Body of pancreas (tissue), 4 donors: ENCODE measurements around the gene CDC14B. TPM values are rescaled to one million over a fixed set of nuclear protein-coding genes. Genes with fewer than 3 reads are reported as not detected.

Source experiments
- ATAC-seq: fragments of 150-250 bp; one replicate; pipeline ENCODE4 v1.9.1; 2016
- DNase-seq, 4 donors: peaks; one replicate each; pipeline ENCODE4 v3.0.0-alpha.2; 2019
- H3K27ac ChIP-seq, 4 donors: fragments of 200-600 bp; sonication (generic); 1 replicate in 3 of 4; 2 replicates in 1 of 4; pipeline versions ENCODE4 v1.5.1 to v1.6.1; 2016 to 2019; ENCODE audit warnings: mild to moderate bottlenecking in 1 of 4, mixed read lengths in 1 of 4, moderate library complexity in 1 of 4
- H3K27me3 ChIP-seq, 2 donors: fragments of 200-600 bp; sonication (generic); one replicate each; pipeline ENCODE4 v1.6.0; 2016; ENCODE audit warnings: mild to moderate bottlenecking in 1 of 2
- H3K36me3 ChIP-seq, 2 donors: fragments of 200-600 bp; sonication (generic); replicated peaks in 1 of 2; 2 replicates each; pipeline ENCODE4 v1.5.1; 2016; ENCODE audit warnings: low read depth in 2 of 2; ENCODE audit not compliant: insufficient read depth in 1 of 2
- H3K4me1 ChIP-seq: fragments of 200-600 bp; sonication (generic); one replicate; pipeline ENCODE4 v1.6.0; 2016
- H3K4me3 ChIP-seq, 2 donors: fragments of 200-600 bp; sonication (generic); 1 replicate in 1 of 2; 2 replicates in 1 of 2; pipeline ENCODE4 v1.5.1; 2016 to 2019
- H3K9me3 ChIP-seq, 3 donors: fragments of 200-600 bp; sonication (generic); 1 replicate in 2 of 3; 2 replicates in 1 of 3; pipeline ENCODE4 v1.5.1; 2016
- POLR2A ChIP-seq, 3 donors: fragments of 450-650 bp; IDR thresholded peaks; one replicate each; pipeline ENCODE4 v1.6.1; 2016; ENCODE audit warnings: antibody characterized with exemption in 3 of 3, mild to moderate bottlenecking in 2 of 3
- WGBS, 2 donors: methylation state at CpG; one replicate each; pipeline ENCODE4 v1.1.5; 2017; 5-methylcytosine and 5-hydroxymethylcytosine counted together
- intact Hi-C: fragments of 100-400 bp; cut with DNase I; formaldehyde crosslinking; loops from one replicate; pipeline ENCODE4 v1.15.1; 2023
- total RNA-seq, 2 donors: library from RNA; depleted of rRNA; stranded (reverse); fragments of >200 nt; gene quantifications; one replicate each; pipeline ENCODE4 v1.1.0, GENCODE V29; 2016
- TF ChIP-seq, protein P1 (sequence below), 7 experiments: fragments of 450-650 bp in 4 of 7; fragments of 200-600 bp in 3 of 7; sonication (generic) in 3 of 7; IDR thresholded peaks; one replicate each; pipeline ENCODE4 v1.5.1; 2016 to 2019; ENCODE audit warnings: antibody characterized with exemption in 7 of 7

The CDC14B gene
- total RNA-seq, 2 donors from 2014 or later, result 10.9 to 16.1 TPM

DNA sequence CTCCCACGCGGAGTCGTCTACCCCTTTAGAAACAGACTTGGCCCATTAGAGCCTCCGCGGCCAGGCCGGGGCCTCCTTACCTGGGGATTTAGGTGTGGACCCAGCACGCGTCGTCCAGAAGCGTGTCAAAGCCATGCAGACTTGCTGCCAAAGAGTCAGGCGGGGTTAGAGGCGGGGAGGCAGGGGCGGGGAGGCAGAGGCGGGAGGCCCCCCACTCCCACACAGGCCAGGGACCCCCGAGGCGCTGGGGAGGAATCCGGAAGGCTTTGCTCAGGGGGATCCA is 122.6 kb downstream of the CDC14B start:
- 92 to 95% methylated on average over 14 to 16 of the region's 17 CpGs for WGBS, 2 donors
- H3K4me3 ChIP-seq, result no peak overlapping the region
- no peaks in the 10 kb centered on the region for H3K36me3 ChIP-seq
- H3K27me3 ChIP-seq, result no peaks in the 10 kb centered on the region
- no peak for DNase-seq
- H3K27ac ChIP-seq, result no peak overlapping the region
- no peak for ATAC-seq
- H3K9me3 ChIP-seq, result no peaks in the 10 kb centered on the region
- no peaks in the 10 kb centered on the region for H3K4me1 ChIP-seq
- intact Hi-C loops, result no loop called here
- no peak for TF ChIP-seq POLR2A (IDR thresholded peaks at IDR 0.05)
- TF ChIP-seq, protein P1, sequence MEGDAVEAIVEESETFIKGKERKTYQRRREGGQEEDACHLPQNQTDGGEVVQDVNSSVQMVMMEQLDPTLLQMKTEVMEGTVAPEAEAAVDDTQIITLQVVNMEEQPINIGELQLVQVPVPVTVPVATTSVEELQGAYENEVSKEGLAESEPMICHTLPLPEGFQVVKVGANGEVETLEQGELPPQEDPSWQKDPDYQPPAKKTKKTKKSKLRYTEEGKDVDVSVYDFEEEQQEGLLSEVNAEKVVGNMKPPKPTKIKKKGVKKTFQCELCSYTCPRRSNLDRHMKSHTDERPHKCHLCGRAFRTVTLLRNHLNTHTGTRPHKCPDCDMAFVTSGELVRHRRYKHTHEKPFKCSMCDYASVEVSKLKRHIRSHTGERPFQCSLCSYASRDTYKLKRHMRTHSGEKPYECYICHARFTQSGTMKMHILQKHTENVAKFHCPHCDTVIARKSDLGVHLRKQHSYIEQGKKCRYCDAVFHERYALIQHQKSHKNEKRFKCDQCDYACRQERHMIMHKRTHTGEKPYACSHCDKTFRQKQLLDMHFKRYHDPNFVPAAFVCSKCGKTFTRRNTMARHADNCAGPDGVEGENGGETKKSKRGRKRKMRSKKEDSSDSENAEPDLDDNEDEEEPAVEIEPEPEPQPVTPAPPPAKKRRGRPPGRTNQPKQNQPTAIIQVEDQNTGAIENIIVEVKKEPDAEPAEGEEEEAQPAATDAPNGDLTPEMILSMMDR (IDR thresholded peaks at IDR 0.05), result no peak

DNA sequence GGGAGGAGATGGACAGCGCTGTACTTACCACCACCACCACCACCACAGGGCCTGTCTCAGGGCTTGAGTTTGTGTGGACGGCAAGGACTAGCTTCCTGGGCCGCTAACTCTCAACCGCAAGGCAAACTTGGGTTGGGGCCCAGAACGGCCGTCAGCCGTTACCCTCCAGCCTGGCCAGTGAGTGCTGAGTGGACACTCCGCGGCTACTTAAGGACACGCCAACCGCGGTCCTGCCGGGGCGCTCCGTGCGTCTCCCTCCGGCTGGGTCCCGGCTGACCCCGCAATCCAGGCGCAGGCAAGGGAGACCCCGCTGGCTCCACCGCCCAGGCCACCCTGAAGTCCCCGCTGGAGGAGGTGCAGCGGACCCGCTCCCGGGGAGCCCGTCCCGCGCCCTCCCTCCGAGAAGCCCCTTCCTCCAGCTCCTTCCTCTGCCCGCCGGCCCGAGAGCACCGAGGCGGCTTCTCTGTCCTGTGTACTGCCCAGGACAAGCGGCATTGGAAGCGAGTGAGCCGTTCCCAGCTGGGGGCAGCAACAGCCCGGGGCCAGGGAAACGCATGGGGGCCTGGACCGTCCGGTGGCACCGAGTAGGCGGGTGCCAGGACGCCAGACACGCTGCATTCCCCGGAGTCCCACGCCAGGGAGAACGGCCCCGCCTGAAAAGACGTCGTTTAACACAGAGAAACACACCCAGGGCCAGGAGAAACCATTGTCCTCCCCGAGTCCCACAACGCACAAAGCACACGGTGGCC is 123.1 kb downstream of the CDC14B start:
- 94 to 96% methylated on average over 29 to 51 of the region's 55 CpGs for WGBS, 2 donors
- ATAC-seq, result no peak
- Histone ChIP-seq H3K9me3 (no peaks in the 10 kb centered on the region), H3K27ac (no peak overlapping the region), H3K36me3 (no peaks in the 10 kb centered on the region), H3K4me1 (no peaks in the 10 kb centered on the region), H3K27me3 (no peaks in the 10 kb centered on the region), H3K4me3 (no peak overlapping the region)
- intact Hi-C loops, result no loop called here
- no peak for DNase-seq
- TF ChIP-seq, protein P1 (IDR thresholded peaks at IDR 0.05), result no peak
- TF ChIP-seq POLR2A (IDR thresholded peaks at IDR 0.05), result no peak

DNA sequence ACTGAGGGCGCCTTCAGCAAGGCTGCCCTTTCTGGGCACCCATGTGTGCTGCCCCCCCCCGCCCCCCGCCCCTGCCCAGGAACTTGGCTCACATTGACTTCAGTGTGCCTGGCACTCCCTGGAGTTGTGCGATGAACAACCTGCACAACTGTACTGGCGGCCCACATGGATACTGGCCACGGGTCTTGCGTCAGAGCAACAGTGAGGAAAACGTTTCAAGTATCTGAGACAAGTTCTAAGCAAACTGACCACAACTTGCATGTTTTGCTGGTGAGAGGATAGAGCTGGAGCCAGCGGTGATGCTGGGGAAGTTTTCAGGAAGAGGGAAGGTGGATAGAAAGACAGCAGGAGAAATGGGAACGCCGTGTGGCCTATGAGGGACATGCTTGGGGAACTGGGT is 124.3 kb downstream of the CDC14B start:
- ATAC-seq, result no peak
- H3K4me3 ChIP-seq, result no peak overlapping the region
- no peaks in the 10 kb centered on the region for H3K4me1 ChIP-seq
- no peak for DNase-seq
- H3K9me3 ChIP-seq, result no peaks in the 10 kb centered on the region
- no peak overlapping the region for H3K27ac ChIP-seq
- TF ChIP-seq POLR2A (IDR thresholded peaks at IDR 0.05), result no peak
- TF ChIP-seq, protein P1 (IDR thresholded peaks at IDR 0.05), result no peak
- 86 to 94% methylated on average over 8 to 10 of the region's 11 CpGs for WGBS, 2 donors
- no peaks in the 10 kb centered on the region for H3K36me3 ChIP-seq
- intact Hi-C loops, result no loop called here
- H3K27me3 ChIP-seq, result no peaks in the 10 kb centered on the region

DNA sequence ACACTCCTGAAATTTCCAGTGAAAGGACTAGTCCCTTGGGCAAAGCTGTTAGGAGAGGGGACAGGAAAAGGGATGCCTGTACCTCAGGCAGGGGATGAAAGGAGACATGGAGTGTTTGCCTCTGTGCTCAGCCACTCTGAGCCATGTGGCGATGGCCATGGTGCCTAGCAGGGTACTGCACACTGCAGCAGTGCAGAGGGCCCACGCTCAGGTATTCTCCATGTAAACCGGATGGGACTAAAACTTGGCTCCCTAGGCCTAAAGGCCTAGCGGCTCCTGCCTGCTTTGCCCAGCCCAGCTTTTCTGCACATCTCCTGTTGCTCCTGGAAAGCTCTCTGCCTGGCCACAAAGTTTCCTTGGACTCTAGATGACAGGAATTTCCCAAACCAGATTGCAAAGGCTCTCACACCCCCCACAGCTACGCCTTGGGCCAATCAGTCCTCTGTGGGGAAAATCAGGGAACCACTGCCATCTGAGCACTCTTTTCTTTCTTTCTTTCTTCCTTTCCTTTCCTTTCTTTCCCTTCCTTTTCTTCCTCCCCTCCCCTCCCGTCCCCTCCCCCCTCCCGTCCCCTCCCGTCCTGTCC is 125.3 kb downstream of the CDC14B start:
- no peak for DNase-seq
- Histone ChIP-seq H3K4me3 (no peak overlapping the region), H3K27ac (no peak overlapping the region), H3K9me3 (no peaks in the 10 kb centered on the region), H3K4me1 (no peaks in the 10 kb centered on the region), H3K27me3 (no peaks in the 10 kb centered on the region), H3K36me3 (no peaks in the 10 kb centered on the region)
- intact Hi-C loops, result no loop called here
- TF ChIP-seq POLR2A (IDR thresholded peaks at IDR 0.05), result no peak
- TF ChIP-seq, protein P1 (IDR thresholded peaks at IDR 0.05), result no peak
- no peak for ATAC-seq
- 91% methylated on average over 5 to 8 of the region's 8 CpGs for WGBS, 2 donors

DNA sequence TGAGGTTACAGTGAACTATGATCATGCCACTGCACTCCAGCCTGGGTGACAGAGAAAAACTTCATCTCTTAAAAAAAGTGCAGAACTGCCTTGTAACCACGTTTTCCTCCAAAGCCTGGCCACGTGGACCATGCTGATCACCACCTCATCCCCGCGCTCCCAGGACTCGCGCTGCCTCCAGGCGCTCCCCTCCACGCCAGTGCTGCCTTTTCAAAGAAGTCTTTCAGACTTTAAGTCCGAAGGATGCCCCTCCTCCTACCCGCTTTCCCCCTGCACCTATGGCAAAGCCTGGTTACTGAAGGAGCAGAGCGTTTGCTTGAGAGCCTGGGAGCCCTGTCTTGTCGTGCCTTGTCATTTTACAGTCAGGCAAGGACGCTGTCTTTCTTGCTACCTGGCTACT is 125.9 kb downstream of the CDC14B start:
- Histone ChIP-seq H3K36me3 (no peaks in the 10 kb centered on the region), H3K4me1 (no peaks in the 10 kb centered on the region), H3K27me3 (no peaks in the 10 kb centered on the region), H3K4me3 (no peak overlapping the region), H3K27ac (no peak overlapping the region), H3K9me3 (no peaks in the 10 kb centered on the region)
- no peak for ATAC-seq
- DNase-seq, result no peak
- WGBS, 2 donors, result 83 to 84% methylated on average over 13 of the region's 13 CpGs
- intact Hi-C loops, result no loop called here
- TF ChIP-seq, protein P1 (IDR thresholded peaks at IDR 0.05), result no peak
- TF ChIP-seq POLR2A (IDR thresholded peaks at IDR 0.05), result no peak
